Neural cell (in vitro differentiated cells): ENCODE data around the gene HOXD3. TPM values are rescaled to one million over a fixed set of nuclear protein-coding genes. Genes with fewer than 3 reads are reported as not detected.

ENCODE experiments used
- H2AFZ ChIP-seq: fragments of 200-600, 300-800 bp; sonication (generic), shearing (Covaris generic); 2 replicates; pipeline ENCODE4 v1.6.0; 2014; ENCODE audit warnings: low read depth, mild to moderate bottlenecking, antibody characterized with exemption, low read length, moderate library complexity
- H3F3A ChIP-seq: fragments of 200-600 bp; shearing (Covaris generic); 2 replicates; pipeline ENCODE4 v1.6.1; 2016; ENCODE audit warnings: mild to moderate bottlenecking, moderate library complexity, mixed read lengths, antibody characterized with exemption, low read length; ENCODE audit not compliant: insufficient read depth, poor library complexity, severe bottlenecking
- H3K27ac ChIP-seq: fragments of 200-600, 300-800 bp; sonication (generic), shearing (Covaris generic); 2 replicates; pipeline ENCODE4 v1.5.1; 2014; ENCODE audit warnings: mild to moderate bottlenecking, low read length, moderate library complexity
- H3K27me3 ChIP-seq: fragments of 300-800, 200-600 bp; sonication (generic), shearing (Covaris generic); 2 replicates; pipeline ENCODE4 v1.6.0; 2014; ENCODE audit warnings: mild to moderate bottlenecking, low read depth, low read length, moderate library complexity; ENCODE audit not compliant: insufficient read depth
- H3K36me3 ChIP-seq: fragments of 300-800, 200-600 bp; sonication (generic), shearing (Covaris generic); 2 replicates; pipeline ENCODE4 v1.5.1; 2014; ENCODE audit warnings: mild to moderate bottlenecking, antibody characterized with exemption, low read length, moderate library complexity; ENCODE audit not compliant: insufficient read depth
- H3K4me2 ChIP-seq: fragments of 300-800, 200-600 bp; sonication (generic), shearing (Covaris generic); 2 replicates; pipeline ENCODE4 v1.6.0; 2014; ENCODE audit warnings: mild to moderate bottlenecking, low read length
- H3K4me3 ChIP-seq: fragments of 300-800, 200-600 bp; sonication (generic), shearing (Covaris generic); 2 replicates; pipeline ENCODE4 v1.5.1; 2014; ENCODE audit warnings: mild to moderate bottlenecking, low read length, moderate library complexity
- H3K79me2 ChIP-seq: fragments of 200-600 bp; shearing (Covaris generic); replicated peaks from 2 replicates; pipeline ENCODE4 v1.6.0; 2014; ENCODE audit warnings: mild to moderate bottlenecking, low read length, moderate library complexity; ENCODE audit not compliant: insufficient read depth
- H3K9ac ChIP-seq: fragments of 300-800, 200-600 bp; sonication (generic), shearing (Covaris generic); 2 replicates; pipeline ENCODE4 v1.6.1; 2016; ENCODE audit warnings: mild to moderate bottlenecking, low read length, mixed read lengths
- H3K9me2 ChIP-seq: fragments of 200-600 bp; shearing (Covaris generic); 2 replicates; pipeline ENCODE4 v1.6.1; 2016; ENCODE audit warnings: mild to moderate bottlenecking, low read length, mixed read lengths; ENCODE audit not compliant: insufficient read depth
- H3K9me3 ChIP-seq: fragments of 200-600, 300-800 bp; sonication (generic), shearing (Covaris generic); 2 replicates; pipeline ENCODE4 v1.6.1; 2016; ENCODE audit warnings: mild to moderate bottlenecking, mixed run types, low read length, moderate library complexity, mixed read lengths
- H4K20me1 ChIP-seq: fragments of 200-600 bp; shearing (Covaris generic); 2 replicates; pipeline ENCODE4 v1.6.1; 2016; ENCODE audit warnings: mild to moderate bottlenecking, mixed run types; ENCODE audit not compliant: insufficient read depth
- CTCF ChIP-seq: fragments of 450-650 bp; IDR thresholded peaks from 2 replicates; pipeline ENCODE4 v1.5.1; 2014; ENCODE audit warnings: antibody characterized with exemption, mild to moderate bottlenecking, moderate library complexity; ENCODE audit not compliant: poor library complexity, severe bottlenecking
- EP300 ChIP-seq: fragments of 450-650 bp; conservative IDR thresholded peaks from 2 replicates; pipeline ENCODE4 v1.6.1; 2014; ENCODE audit warnings: antibody characterized with exemption, mild to moderate bottlenecking, moderate library complexity; ENCODE audit not compliant: poor library complexity, severe bottlenecking
- EZH2 ChIP-seq: fragments of 200-600, 300-800 bp; shearing (Covaris generic), sonication (generic); IDR thresholded peaks from 2 replicates; pipeline ENCODE4 v1.6.1; 2014; ENCODE audit warnings: antibody characterized with exemption, low read length, borderline replicate concordance, mild to moderate bottlenecking; ENCODE audit not compliant: insufficient read depth, poor library complexity, severe bottlenecking
- MXI1 ChIP-seq: fragments of 450-650 bp; conservative IDR thresholded peaks from 2 replicates; pipeline ENCODE4 v1.6.1; 2014; ENCODE audit warnings: antibody characterized with exemption, mild to moderate bottlenecking; ENCODE audit not compliant: poor library complexity, severe bottlenecking
- POLR2AphosphoS5 ChIP-seq: IDR thresholded peaks from 2 replicates; pipeline ENCODE4 v1.6.1; 2012
- RAD21 ChIP-seq: fragments of 450-650 bp; conservative IDR thresholded peaks from 2 replicates; pipeline ENCODE4 v1.6.1; 2014; ENCODE audit warnings: antibody characterized with exemption, mild to moderate bottlenecking, moderate library complexity
- REST ChIP-seq: IDR thresholded peaks from 2 replicates; pipeline ENCODE4 v1.6.1; 2012; ENCODE audit warnings: borderline replicate concordance
- SMC3 ChIP-seq: fragments of 450-650 bp; conservative IDR thresholded peaks from 2 replicates; pipeline ENCODE4 v1.6.1; 2014; ENCODE audit warnings: antibody characterized with exemption, mild to moderate bottlenecking, moderate library complexity; ENCODE audit not compliant: poor library complexity
- TAF1 ChIP-seq: IDR thresholded peaks from 2 replicates; pipeline ENCODE4 v1.6.1; 2012; ENCODE audit warnings: low read depth
- polyA plus RNA-seq: library from polyadenylated mRNA; depleted of rRNA; stranded (reverse); fragments of >200 nt; gene quantifications from 2 replicates; pipeline ENCODE4 v1.2.3, GENCODE V29; 2014

Gene HOXD3
- polyA plus RNA-seq, 1 donor from 2014 or later, result not detected

GRCh38 chr2:176206682-176207081, 49.6 kb downstream of the HOXD3 start:
- Histone ChIP-seq H4K20me1 (no peaks in the 10 kb centered on the region), H3K9me2 (no peaks in the 10 kb centered on the region), H3F3A (no peaks in the 10 kb centered on the region), H3K36me3 (no peaks in the 10 kb centered on the region), H3K4me3 (no peak overlapping the region), H3K27ac (no peak overlapping the region), H3K4me2 (no peak overlapping the region), H3K79me2 (no peaks in the 10 kb centered on the region), H3K9me3 (no peaks in the 10 kb centered on the region), H3K27me3 (no peaks in the 10 kb centered on the region), H2AFZ (no peak overlapping the region), H3K9ac (no peak overlapping the region)
- TF ChIP-seq EP300, result no peak
- no peak for TF ChIP-seq RAD21
- TF ChIP-seq MXI1, result no peak
- no peak for TF ChIP-seq TAF1
- TF ChIP-seq CTCF, result no peak
- TF ChIP-seq REST, result no peak
- no peak for TF ChIP-seq EZH2
- no peak for TF ChIP-seq POLR2AphosphoS5
- TF ChIP-seq SMC3, result no peak

DNA sequence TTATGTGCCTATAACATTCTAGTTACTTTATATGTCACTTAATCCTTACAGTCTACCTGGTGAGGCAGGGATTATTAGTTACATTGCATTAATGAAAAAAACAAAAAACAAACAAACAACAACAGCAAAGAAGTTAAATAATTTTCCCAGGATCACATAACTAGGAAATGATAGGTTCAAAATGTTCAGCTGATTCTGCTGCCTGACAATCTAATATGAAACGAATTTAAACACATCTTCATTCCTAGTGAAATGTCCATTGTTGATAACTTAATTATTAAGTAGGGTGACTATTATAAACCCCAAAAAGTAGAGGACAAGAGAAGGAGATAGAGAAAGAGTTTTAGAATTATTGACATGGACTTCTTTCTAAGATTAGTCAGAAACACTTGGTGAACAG, 54.0 kb downstream of the HOXD3 start:
- no peaks in the 10 kb centered on the region for H3F3A ChIP-seq
- H3K79me2 ChIP-seq, result no peaks in the 10 kb centered on the region
- no peaks in the 10 kb centered on the region for H3K36me3 ChIP-seq
- H4K20me1 ChIP-seq, result no peaks in the 10 kb centered on the region
- no peak overlapping the region for H3K27ac ChIP-seq
- H3K9ac ChIP-seq, result no peak overlapping the region
- H3K9me3 ChIP-seq, result no peaks in the 10 kb centered on the region
- no peak for TF ChIP-seq MXI1
- no peak for TF ChIP-seq SMC3
- no peak for TF ChIP-seq EP300
- TF ChIP-seq RAD21, result no peak
- TF ChIP-seq EZH2, result no peak
- no peak for TF ChIP-seq TAF1
- no peak for TF ChIP-seq POLR2AphosphoS5
- TF ChIP-seq CTCF, result no peak
- no peak for TF ChIP-seq REST
- no peaks in the 10 kb centered on the region for H3K9me2 ChIP-seq
- no peak overlapping the region for H3K4me3 ChIP-seq
- H3K27me3 ChIP-seq, result no peaks in the 10 kb centered on the region
- H2AFZ ChIP-seq, result no peak overlapping the region
- H3K4me2 ChIP-seq, result no peak overlapping the region
